HG03575 (cell line): ENCODE measurements around the gene STRA6.

Experiments
- ATAC-seq: cut with Tn5 transposase; IDR thresholded peaks from one replicate; pipeline ENCODE4 v1.9.1; 2021; ENCODE audit not compliant: unreplicated experiment, insufficient number of reproducible peaks, low FRiP score; ENCODE audit errors: extremely low read depth

The STRA6 gene

DNA sequence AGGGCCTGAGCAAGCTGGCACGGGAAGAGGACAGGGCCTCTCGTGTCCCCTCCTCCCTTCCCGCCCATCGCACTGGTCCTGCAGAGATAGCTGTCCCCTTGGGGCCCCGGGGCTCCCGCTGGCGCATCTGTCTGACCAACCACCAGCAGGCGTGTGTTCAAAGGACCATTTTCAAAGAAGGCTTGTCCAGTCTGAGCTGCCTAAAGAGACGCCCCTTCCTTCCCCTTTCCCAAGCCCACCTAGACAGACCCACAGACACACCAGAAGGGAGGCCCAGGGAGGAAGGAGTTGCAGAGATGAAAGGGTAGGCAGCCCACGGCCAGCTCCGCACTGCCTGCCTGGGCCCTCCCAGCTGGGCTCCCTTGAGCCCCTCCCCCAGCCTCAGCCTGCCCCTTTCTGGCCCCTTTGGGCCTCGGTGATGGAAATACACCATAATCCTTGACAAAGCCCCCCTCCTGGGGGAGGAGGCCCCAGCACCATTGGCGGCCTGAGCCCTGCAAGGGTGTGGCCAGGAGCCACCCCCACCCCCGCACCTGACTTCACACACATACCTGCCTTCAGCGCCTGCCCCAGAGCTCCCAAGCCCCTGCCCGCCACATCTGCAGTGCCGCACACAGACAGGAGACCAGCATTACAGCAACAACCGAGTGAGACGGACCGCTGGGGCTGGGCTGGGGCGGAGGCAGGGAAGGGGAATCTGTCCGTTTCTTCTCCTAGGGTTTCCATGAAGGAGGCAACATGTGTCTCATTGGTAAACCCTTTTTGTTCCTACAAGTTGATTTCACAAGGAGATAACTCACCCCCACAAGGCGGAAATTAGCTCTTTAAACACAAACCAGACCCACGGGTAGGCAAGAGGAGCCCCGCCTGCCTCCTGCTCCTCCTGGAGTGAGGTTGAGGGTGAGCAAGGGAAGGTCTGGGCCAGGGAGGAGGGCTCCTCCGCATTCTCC, at the start of gene STRA6:
TSS of gene STRA6 (minus strand) at position 336 of the 950 bp plus-strand sequence. CDS start 520 bp downstream, outside the sequence.
- ATAC-seq = no peak

DNA sequence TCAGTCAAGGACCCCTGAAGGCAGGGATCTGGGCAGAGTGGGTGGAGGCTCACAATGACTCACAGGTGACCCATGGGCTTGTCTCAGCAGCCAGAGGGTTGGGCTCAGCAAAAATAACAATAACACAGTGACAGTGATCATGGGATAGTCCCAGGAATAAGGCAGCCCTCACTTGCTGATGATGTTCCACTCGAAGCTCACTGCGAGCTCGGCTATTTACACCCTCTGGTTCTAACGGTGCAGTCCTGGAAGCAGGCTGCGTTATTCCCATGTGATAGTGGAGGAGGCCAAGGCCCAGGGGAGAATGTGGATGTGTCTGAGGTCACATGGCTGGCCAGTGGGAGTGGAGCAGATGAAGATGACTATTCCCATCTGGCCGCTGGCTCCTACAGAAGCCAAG, 49.7 kb upstream of the STRA6 start:
- ATAC-seq = no peak

GRCh38 chr15:74251131-74251811, 48.7 kb upstream of the STRA6 start:
- ATAC-seq = no peak

- no peak for ATAC-seq
These were observed 47.7 kb upstream of the STRA6 start for GRCh38 chr15:74250266-74250665.

DNA sequence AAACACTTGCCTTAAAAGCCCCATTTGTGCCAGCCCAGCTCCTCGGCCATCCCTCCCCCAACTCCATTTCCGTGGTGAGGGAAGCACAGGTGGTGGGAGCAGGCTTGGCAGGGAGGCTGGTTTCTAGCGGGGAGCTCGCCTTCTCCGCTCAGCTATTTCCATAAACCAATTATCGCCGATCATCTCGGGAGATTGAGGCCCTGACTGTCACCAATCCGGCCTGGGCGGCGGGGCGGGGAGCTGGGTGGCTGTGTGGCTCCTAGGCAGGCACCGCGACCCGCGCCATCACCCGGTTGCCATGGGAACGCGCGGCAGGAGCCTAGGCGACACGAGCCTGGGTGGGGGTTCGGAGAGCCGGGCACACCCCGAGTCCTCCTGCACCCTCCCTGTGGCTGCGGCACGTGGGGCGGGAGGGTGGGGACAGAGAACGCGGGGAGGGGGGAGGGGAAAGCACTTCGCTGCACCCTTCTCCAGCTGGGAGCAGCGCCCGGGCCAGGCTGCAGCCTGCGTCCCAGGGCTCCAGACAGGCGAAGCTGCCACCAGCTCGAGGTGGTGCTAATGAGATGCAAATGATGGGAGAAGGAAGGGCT, 42.9 kb upstream of the STRA6 start:
- no peak for ATAC-seq

DNA sequence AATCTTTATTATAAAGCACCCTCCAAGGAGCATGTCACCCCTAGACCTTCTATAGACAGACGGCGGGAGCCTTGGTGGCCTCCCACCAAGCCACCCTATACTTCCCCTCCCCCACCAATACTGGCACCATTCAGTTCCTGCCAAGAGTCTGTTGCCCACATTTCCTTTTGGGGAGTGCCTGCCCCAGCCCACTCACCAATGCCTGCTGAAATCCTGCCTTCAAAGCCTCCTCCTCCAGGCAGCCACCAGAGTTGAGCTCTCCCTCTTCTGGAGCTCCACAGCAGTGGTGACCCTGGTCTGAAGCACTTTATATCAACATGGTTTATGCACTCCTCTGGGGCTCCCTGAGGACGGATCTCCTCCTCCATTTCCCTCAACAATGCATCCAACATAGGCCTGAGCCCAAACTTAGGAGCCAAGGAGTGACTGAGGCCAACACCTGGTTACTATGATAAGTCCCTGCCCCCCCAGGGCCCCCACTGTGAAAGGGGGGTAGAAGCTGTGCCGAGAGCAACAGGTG, 42.3 kb upstream of the STRA6 start:
- ATAC-seq = no peak

DNA sequence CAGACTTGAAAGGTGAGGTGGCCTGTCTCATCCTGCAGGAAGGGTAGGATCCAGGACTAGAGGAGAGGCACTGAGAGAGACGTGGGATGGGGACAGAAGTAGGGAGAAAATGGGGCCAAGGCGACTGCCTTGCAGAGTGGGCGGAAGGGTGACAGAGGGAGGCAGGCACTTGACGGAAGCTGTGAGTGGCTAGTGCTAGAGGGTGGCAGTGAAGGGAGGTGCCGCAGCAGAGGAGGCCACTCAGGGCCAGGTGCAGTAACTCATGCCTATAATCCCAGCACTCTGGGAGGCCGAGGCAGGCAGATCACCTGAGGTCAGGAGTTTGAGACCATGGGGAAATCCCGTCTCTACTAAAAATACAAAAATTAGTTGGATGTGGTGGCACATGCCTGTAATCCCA, 40.8 kb upstream of the STRA6 start:
- ATAC-seq = no peak

DNA sequence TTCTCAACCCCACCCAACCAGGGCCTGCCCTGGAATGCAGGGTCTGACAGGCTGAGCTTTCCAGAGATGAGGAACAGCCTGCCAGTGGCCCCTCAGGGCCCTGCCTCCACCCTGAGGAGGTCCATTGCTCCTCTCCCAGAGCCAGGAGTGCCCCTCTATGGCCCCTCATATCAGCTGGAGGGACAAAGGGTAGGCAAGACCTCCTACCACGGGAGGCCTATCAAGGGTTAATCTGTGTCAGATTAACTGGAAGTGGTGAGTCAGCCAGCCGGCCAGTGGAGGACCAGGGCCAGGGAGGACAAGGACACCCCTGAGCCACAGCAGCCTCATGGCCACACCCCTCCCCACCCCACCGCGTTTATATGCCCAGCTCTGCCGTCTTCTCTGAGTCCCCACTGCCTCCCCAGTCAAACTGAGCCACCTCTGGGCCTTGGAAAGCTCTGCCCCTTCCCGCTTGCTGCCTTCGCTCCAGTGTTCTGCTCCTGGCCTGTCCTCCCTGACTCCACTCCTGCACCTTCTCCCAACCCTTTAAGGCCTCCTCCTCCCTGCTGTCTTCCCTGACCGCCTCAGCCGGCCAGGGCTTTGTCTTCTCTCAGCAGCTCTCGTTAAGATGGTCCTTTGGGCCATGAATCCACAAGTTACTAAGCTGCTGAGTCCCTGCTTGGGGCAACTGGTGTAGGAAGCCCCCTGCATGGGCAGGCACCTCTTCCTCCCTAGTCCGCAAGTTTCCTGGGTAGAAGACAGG, 40.0 kb upstream of the STRA6 start:
- ATAC-seq = no peak

DNA sequence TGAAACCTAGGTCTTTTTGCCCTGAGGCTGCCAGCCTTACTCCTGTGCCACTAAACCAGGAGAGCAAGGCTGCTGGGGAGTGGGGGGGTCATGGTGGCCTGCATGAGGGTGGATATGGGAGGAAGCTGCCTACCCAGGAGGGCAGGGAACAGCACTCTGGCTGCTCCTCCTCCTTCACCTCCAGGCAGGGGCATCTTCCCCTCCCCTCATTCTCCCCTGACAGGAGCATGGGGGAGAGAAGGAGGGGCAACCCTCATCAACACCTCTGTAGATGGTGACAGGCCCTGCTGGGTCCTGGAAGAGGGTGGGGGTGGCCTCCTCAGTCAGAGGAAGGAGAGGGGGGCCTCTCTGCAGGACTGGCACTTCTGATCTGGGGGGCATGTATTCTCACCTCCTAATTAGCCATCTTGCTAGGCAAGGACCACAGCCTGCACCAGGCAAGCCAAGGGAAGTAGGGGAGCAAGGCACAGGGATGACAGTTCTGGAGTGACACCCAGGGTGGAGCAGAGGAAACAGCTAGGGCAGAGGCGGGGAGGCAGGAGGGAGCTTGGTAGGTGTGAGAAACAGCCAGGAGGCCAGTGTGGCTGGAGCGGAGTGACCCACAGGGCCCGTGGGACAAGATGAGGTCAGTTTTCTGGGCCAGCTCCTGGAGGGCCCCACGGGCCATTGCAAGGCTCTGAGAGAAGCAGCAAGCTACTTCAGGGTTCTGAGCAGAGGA, 38.5 kb upstream of the STRA6 start:
- ATAC-seq = no peak

- ATAC-seq = no peak
These were observed 37.5 kb upstream of the STRA6 start for GRCh38 chr15:74240002-74240568.

DNA sequence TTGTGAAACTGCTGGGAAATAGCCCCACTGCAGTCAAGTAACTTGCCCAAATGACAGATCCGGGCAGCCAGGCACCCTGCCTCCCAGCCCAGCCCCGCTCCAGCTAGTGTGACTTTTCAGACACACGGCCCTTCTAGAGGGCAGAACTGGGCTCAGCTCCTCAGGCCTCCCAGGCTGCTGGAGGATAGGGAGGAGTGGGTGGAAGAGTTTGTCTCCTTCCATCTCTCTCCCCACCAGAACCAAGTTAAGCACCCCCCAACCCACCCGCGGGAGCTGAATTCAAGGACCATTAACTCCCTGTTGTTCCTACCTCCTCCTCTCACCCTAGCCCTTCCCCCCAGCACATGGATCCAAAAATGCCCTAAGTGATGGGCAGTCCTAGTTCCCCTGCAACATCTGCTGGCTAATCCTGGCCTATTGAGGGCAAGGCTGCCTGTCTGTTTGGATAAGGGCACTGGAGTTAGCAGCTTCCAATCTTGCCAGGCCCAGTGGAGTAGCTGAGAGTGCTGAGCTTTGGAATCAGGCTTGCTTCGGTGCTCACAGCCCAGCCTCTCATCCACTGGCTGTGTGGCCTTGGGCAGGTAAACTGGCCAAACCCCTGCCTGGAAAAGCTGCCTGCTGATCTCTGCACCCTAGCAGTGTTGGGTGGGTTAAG, 36.6 kb upstream of the STRA6 start:
- no peak for ATAC-seq

GRCh38 chr15:74235962-74236361, 33.4 kb upstream of the STRA6 start, which contains the start of gene CCDC33:
CCDC33 (plus strand) TSS chr15:74236326; CDS start chr15:74236720, 394 bp downstream.
- no peak for ATAC-seq

GRCh38 chr15:74234598-74234875, 31.9 kb upstream of the STRA6 start:
- ATAC-seq = no peak

GRCh38 chr15:74233851-74234597, 31.4 kb upstream of the STRA6 start:
- no peak for ATAC-seq

GRCh38 chr15:74233373-74233772, 30.8 kb upstream of the STRA6 start:
- no peak for ATAC-seq

GRCh38 chr15:74231475-74231874, 28.9 kb upstream of the STRA6 start:
- ATAC-seq = no peak

GRCh38 chr15:74229686-74230085, 27.1 kb upstream of the STRA6 start:
- ATAC-seq = no peak
